GM20431 (cell line): ENCODE data around the gene DKK1.

ENCODE experiments used
- in situ Hi-C: fragments of 300-500 bp; cut with MseI, MboI; formaldehyde crosslinking; loops from one replicate; pipeline ENCODE4 v1.15.0; 2020; ENCODE audit warnings: low sequenced_read_pairs; ENCODE audit not compliant: unreplicated experiment

The DKK1 gene

DNA sequence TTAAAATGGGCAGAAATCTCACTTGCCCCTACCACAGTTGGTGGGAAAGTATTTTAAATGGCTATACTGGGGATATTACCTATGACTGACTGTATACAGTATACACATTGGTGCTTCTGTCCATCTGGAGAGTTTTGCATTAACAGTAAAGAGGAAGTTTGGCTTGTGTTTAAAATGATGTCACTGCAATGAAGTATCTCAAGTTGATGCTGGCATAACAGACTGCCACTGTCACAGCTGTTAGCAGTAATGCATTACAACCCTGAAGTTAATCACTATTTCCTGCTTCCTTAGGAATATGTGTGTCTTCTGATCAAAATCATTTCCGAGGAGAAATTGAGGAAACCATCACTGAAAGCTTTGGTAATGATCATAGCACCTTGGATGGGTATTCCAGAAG, 1.9 kb downstream of the DKK1 start:
- in situ Hi-C loops, result loop anchor here (25.0 kb wide), 1 partner anchor 171 kb away; no protein-coding TSS in a partner anchor

DNA sequence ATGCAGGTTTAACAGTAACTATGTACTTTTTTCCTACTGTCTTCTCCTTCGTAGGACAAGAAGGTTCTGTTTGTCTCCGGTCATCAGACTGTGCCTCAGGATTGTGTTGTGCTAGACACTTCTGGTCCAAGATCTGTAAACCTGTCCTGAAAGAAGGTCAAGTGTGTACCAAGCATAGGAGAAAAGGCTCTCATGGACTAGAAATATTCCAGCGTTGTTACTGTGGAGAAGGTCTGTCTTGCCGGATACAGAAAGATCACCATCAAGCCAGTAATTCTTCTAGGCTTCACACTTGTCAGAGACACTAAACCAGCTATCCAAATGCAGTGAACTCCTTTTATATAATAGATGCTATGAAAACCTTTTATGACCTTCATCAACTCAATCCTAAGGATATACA, 2.4 kb downstream of the DKK1 start:
- in situ Hi-C loops, result loop anchor here (25.0 kb wide), 1 partner anchor 171 kb away; no protein-coding TSS in a partner anchor

DNA sequence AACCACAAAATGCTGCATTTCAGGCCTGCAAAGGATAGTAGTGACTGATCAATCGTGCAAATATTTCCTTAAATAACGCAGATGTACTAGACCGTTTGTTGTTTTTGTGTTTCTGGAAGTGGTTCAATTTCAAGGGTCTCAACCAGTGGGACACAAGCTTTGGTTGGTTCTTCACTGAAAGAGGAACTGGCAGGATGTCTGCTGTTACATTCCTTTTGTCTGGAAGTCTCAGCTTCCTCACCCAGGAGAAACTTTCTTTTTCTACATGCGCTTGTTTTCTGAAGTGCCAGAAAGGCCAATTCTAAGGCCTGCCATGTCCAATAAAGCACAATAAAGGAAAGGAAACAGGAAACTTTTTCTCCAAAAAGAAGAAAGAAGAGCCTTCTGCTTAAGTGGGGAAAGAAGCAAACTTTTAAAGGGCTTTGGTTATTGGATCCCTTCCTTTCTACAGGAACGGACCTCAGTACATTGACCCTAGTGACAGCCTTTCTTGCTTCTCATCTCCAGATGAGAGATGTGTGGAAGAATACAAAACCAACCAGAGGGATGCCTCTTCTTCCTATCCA, 4.1 kb downstream of the DKK1 start:
- in situ Hi-C loops, result loop anchor here (25.0 kb wide), 1 partner anchor 169 kb away; no protein-coding TSS in a partner anchor

GRCh38 chr10:52318822-52319464, 4.9 kb downstream of the DKK1 start:
- in situ Hi-C loops, result loop anchor here (25.0 kb wide), 1 partner anchor 168 kb away; no protein-coding TSS in a partner anchor

DNA sequence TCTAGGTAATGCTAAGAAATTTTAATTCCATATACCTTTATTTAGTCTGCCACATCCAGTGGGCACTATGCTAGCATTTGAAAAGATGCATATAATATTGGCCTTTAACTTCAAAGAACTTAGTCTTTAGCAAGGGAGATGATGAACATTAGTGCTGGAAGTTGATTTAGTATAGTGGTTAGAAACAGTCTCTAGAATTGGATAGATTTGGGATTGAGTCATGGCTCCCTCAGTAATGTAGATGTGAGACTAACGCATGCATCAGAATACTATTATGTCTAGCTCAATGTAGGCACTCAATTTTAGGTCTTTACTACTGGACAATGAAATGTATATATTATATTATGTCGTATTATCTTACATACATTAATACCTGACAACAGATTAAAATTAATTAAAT, 5.8 kb downstream of the DKK1 start:
- in situ Hi-C loops, result loop anchor here (25.0 kb wide), 1 partner anchor 167 kb away; no protein-coding TSS in a partner anchor

DNA sequence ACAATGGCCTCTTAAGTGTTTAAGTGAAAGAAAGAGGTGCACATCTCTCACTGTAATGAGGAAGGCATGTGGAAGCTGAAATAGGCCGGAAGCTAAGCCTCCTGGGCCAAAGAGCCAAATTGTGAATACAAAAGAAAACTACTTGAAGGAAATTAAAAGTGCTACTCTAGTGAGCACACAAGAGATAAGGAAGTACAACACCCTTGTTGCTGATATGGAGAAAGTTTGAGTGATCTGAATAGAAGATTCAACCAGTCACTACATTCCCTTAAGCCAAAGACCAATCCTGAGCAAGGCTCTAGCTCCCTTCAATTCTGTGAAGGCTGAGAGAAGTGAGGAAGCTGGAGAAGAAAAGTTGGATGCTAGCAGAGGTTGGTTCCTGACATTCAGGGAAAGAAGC, 8.2 kb downstream of the DKK1 start:
- in situ Hi-C loops, result loop anchor here (25.0 kb wide), 1 partner anchor 165 kb away; no protein-coding TSS in a partner anchor

- in situ Hi-C loops, result loop anchor here (25.0 kb wide), 1 partner anchor 164 kb away; no protein-coding TSS in a partner anchor
Observed at GRCh38 chr10:52322936-52323335, 8.9 kb downstream of the DKK1 start.

GRCh38 chr10:52326382-52326781, 12.3 kb downstream of the DKK1 start:
- in situ Hi-C loops, result no loop called here

- in situ Hi-C loops, result no loop called here
Observed at GRCh38 chr10:52331638-52332364, 17.7 kb downstream of the DKK1 start.

DNA sequence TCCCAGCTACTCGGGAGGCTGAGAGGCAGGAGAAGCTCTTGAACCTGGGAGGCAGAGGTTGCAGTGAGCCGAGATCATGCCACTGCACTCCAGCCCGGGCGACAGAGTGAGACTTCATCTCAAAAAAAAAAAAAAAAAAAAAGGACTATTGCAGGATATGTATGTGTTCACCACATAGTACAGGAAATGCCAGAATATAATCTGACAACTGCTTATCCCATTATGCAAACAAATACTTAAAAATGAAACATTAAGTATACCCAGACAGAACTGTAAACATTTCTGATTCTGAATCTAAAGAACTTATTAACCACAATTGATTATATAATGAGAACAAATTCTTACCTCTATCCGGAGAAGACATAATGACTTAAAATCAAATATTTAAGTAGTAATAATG, 18.7 kb downstream of the DKK1 start:
- in situ Hi-C loops, result no loop called here

DNA sequence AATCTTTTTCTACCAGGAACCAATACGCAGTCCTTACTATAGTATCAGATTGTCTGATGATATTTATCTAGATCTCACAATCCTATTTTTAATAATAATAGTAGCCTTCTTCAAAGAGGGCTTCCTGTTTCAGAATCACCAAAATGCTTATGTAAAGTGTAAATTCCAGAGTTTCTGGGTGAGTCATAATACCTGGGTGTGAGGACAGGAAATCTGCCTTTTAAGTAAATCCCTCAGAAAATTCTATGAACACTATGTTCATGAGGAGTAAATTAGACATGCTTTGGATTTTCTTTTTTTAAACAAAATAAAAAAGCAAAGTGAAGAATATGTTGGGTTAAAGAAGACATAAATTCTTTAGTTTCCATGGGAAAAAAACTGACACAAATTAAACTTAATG, 20.5 kb downstream of the DKK1 start:
- in situ Hi-C loops, result no loop called here

DNA sequence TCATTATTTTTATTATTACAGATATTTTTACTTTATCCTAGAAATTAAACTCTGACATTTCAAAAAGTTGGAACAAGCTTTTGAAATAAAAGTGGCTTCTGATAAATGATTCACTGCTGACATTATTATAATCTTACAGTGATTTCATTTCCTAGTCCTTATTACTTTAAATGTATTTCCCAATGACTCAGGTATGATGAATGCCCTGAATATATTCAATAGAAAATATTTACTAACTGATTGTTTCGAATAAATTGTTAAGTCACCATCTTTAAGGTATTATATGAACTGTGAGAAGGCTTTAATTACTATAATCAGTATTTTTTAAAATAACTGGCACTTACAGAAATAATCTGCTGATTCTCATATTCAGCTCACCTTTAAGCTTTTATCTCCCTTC, 21.6 kb downstream of the DKK1 start:
- in situ Hi-C loops, result no loop called here

GRCh38 chr10:52337225-52337624, 23.1 kb downstream of the DKK1 start:
- in situ Hi-C loops, result no loop called here

GRCh38 chr10:52343439-52343838, 29.4 kb downstream of the DKK1 start:
- in situ Hi-C loops, result no loop called here

- in situ Hi-C loops, result no loop called here
Observed at GRCh38 chr10:52346394-52347326, 32.6 kb downstream of the DKK1 start.

DNA sequence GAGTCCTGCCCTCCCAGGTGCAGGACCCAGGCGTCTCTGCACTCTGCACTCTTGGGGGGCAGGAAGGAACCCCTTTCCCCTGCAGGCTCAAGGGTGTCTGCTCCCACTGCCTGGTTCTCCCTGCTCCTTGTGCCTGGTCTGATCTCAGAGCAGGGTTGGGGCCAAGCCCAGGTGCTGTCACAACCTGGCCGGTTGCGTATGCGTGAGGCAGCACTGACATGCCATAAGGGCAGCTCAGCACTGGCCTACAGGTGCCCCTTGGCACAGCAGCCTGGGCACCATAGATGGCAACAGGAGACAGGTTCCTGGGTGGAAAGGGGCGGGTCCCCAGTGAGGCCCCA, 33.2 kb downstream of the DKK1 start:
- in situ Hi-C loops, result no loop called here

GRCh38 chr10:52348037-52348564, 34.0 kb downstream of the DKK1 start:
- in situ Hi-C loops, result no loop called here

DNA sequence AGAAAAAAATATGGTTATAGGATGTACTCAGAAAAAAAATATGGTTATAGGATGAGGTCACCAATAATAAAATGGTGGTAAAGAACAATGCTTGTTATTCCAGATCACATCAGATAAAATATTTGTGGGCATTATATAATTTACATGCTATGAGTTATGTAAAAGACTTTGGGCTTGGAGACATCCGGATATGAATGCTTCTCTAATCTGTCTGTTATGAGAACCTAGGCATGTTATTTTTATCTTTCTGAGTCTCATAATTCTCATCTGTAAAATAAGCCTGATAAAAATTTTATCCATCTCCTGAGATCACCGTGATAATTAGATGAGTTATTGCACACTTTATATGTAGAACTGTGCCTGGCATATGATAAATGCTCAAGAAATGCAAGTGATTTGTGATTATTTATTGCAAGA, 37.8 kb downstream of the DKK1 start:
- in situ Hi-C loops, result no loop called here

GRCh38 chr10:52353205-52353604, 39.1 kb downstream of the DKK1 start:
- in situ Hi-C loops, result no loop called here

- in situ Hi-C loops, result no loop called here
Observed at GRCh38 chr10:52353960-52354394, 39.9 kb downstream of the DKK1 start.
